ENCODE results near the gene MARCHF10. TPM values are rescaled to one million over a fixed set of nuclear protein-coding genes. Genes with fewer than 3 reads are reported as not detected.
A peak's percentile ranks its signal among the peaks of the same experiment; 100 is the strongest.

The MARCHF10 gene
- total and polyA plus RNA-seq, 2 of the 4 experiments (the other 2 are of a cell fraction) = 0.18 to 0.74 TPM

- Histone ChIP-seq H3K27me3 (ENCODE audit: control insufficient read depth, insufficient read depth, low read length) (no peaks in the 10 kb centered on the region), H2BK5ac (ENCODE audit: low read depth, low read length, poor library complexity, severe bottlenecking) (peak overlapping the region; percentile 93), H3K14ac (replicated peaks; ENCODE audit: low read depth, low read length) (peak overlapping the region; percentile 94), H3K79me1 (ENCODE audit: low read depth in 1 of 2, low read length in 2 of 2) (peaks cover 0 to 6% of the 10 kb centered on the region in 2 experiments; a peak in 1 of 4 replicates), H4K5ac (ENCODE audit: low read depth, low read length) (peak overlapping the region; percentile 88; the same call in 1 of the 2 replicates), H3K9ac (ENCODE audit: low read depth, low read length) (peak overlapping the region; percentile 3; the same call in 1 of the 2 replicates), H3K56ac (ENCODE audit: extremely low read depth, insufficient read depth, low read length) (peak overlapping the region; percentile 12; the same call in 1 of the 2 replicates), H2AK9ac (replicated peaks; ENCODE audit: low read depth, low read length, poor library complexity) (no peak overlapping the region), H3K18ac (ENCODE audit: low read depth, low read length) (peak overlapping the region; percentile 93), H2BK120ac (ENCODE audit: low read depth, low read length) (peak overlapping the region; percentile 92), H3K9me1 (ENCODE audit: insufficient read depth, low read length) (peaks cover 20% of the 10 kb centered on the region; the same call in 1 of the 2 replicates), H3K4me1 (ENCODE audit: control insufficient read depth, insufficient read depth, low read length) (peaks cover 22% of the 10 kb centered on the region), H3K9me3 (ENCODE audit: control insufficient read depth, insufficient read depth, low read length) (no peaks in the 10 kb centered on the region), H3K27ac (ENCODE audit: insufficient read depth, low read length) (peak overlapping the region; percentile 50), H3K4me2 (ENCODE audit: low read depth, low read length) (peak overlapping the region; percentile 40; the same call in 1 of the 2 replicates), H3K4me3 (ENCODE audit: insufficient read depth, low read depth, low read length) (no peak overlapping the region), H2AFZ (replicated peaks; ENCODE audit: low read length, poor library complexity) (no peak overlapping the region), H2AK5ac (ENCODE audit: low read depth, low read length) (peak overlapping the region; percentile 92), H2BK15ac (ENCODE audit: low read depth, low read length) (peak overlapping the region; percentile 98), H4K20me1 (ENCODE audit: insufficient read depth, low read length) (0 out of 2 replicates have a peak, but pooled peaks cover 3% of the 10 kb centered on the region), H3K23ac (ENCODE audit: low read depth, low read length) (peak overlapping the region; percentile 94), H2BK20ac (ENCODE audit: low read depth, low read length) (peak overlapping the region; percentile 96), H4K91ac (ENCODE audit: insufficient read depth, low read depth, low read length) (peak overlapping the region; percentile 87), H3K4ac (ENCODE audit: low read depth, low read length) (peak overlapping the region; percentile 68), H3K36me3 (ENCODE audit: control insufficient read depth, insufficient read depth, low read length) (no peaks in the 10 kb centered on the region), H4K8ac (ENCODE audit: low read depth in 2 of 2, low read length in 2 of 2) (peak overlapping the region; percentile 80 to 95)
- dilution Hi-C loops (cut with HindIII; ENCODE audit: low sequenced_read_pairs, unreplicated experiment) (no loop called here), in situ Hi-C loops (cut with MboI; ENCODE audit: low sequenced_read_pairs) (no loop called here), intact Hi-C loops (cut with micrococcal nuclease) (no loop called here)
- ChIA-PET POLR2A (ENCODE audit: unreplicated experiment) (no interaction called here), CTCF (no interaction called here)
- WGBS, 2 experiments (ENCODE audit: extremely low coverage in 2 of 2, insufficient read length in 1 of 2) = 100% methylated on average over 1 of the region's 3 CpGs; no CpG with 5 or more reads in 1 of the 2 experiments
- TF ChIP-seq NFE2L2 (IDR thresholded peaks at IDR 0.05; ENCODE audit: low read depth, low read length) = no peak
- no peak for TF ChIP-seq RAD21 (IDR thresholded peaks at IDR 0.05; ENCODE audit: low read length)
- TF ChIP-seq MAZ (IDR thresholded peaks at IDR 0.05; ENCODE audit: borderline replicate concordance, low read depth, low read length) = no peak
- no peak for TF ChIP-seq POLR2A (IDR thresholded peaks at IDR 0.05; ENCODE audit: low read depth, low read length)
- no peak for TF ChIP-seq MXI1 (IDR thresholded peaks at IDR 0.05; ENCODE audit: borderline replicate concordance, low read depth, low read length)
- TF ChIP-seq SMC3 (IDR thresholded peaks at IDR 0.05; ENCODE audit: low read depth, low read length) = no peak
- no peak for TF ChIP-seq MAFK (IDR thresholded peaks at IDR 0.05; ENCODE audit: low read depth, low read length)
- TF ChIP-seq CEBPB (IDR thresholded peaks at IDR 0.05; ENCODE audit: low read depth, low read length) = peak; percentile 85
- peak; percentile 30; the same call in 1 of the 2 replicates for ATAC-seq (ENCODE audit: low read depth)
- peak; percentile 57 for DNase-seq
- no TSS peak for BruUV-seq (replicated peaks)
These were observed 26.8 kb downstream of the MARCHF10 start for GRCh38 chr17:62781356-62781755.

All from IMR-90 (cell line).